Measurements from ENCODE around the gene SGMS1.

- TF ChIP-seq, protein P1, sequence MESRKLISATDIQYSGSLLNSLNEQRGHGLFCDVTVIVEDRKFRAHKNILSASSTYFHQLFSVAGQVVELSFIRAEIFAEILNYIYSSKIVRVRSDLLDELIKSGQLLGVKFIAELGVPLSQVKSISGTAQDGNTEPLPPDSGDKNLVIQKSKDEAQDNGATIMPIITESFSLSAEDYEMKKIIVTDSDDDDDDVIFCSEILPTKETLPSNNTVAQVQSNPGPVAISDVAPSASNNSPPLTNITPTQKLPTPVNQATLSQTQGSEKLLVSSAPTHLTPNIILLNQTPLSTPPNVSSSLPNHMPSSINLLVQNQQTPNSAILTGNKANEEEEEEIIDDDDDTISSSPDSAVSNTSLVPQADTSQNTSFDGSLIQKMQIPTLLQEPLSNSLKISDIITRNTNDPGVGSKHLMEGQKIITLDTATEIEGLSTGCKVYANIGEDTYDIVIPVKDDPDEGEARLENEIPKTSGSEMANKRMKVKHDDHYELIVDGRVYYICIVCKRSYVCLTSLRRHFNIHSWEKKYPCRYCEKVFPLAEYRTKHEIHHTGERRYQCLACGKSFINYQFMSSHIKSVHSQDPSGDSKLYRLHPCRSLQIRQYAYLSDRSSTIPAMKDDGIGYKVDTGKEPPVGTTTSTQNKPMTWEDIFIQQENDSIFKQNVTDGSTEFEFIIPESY (IDR thresholded peaks at IDR 0.05; ENCODE audit: borderline replicate concordance, low read depth), result no peak
- TF ChIP-seq YY1 (IDR thresholded peaks at IDR 0.05; ENCODE audit: low read depth) (no peak), FOXJ3 (CRISPR knock-in tag; IDR thresholded peaks at IDR 0.05) (no peak), MAX (IDR thresholded peaks at IDR 0.05; ENCODE audit: low read depth) (no peak), TAF1 (IDR thresholded peaks at IDR 0.05; ENCODE audit: borderline replicate concordance, low read depth, low read length) (no peak)
- TF ChIP-seq, protein P2, sequence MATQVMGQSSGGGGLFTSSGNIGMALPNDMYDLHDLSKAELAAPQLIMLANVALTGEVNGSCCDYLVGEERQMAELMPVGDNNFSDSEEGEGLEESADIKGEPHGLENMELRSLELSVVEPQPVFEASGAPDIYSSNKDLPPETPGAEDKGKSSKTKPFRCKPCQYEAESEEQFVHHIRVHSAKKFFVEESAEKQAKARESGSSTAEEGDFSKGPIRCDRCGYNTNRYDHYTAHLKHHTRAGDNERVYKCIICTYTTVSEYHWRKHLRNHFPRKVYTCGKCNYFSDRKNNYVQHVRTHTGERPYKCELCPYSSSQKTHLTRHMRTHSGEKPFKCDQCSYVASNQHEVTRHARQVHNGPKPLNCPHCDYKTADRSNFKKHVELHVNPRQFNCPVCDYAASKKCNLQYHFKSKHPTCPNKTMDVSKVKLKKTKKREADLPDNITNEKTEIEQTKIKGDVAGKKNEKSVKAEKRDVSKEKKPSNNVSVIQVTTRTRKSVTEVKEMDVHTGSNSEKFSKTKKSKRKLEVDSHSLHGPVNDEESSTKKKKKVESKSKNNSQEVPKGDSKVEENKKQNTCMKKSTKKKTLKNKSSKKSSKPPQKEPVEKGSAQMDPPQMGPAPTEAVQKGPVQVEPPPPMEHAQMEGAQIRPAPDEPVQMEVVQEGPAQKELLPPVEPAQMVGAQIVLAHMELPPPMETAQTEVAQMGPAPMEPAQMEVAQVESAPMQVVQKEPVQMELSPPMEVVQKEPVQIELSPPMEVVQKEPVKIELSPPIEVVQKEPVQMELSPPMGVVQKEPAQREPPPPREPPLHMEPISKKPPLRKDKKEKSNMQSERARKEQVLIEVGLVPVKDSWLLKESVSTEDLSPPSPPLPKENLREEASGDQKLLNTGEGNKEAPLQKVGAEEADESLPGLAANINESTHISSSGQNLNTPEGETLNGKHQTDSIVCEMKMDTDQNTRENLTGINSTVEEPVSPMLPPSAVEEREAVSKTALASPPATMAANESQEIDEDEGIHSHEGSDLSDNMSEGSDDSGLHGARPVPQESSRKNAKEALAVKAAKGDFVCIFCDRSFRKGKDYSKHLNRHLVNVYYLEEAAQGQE (IDR thresholded peaks at IDR 0.05; ENCODE audit: low read depth, low read length), result no peak
Observed at GRCh38 chr10:50324680-50325393, 298.9 kb downstream of the SGMS1 start.
